HuH-7.5 (cell line): ENCODE results near the gene SUDS3.
A peak's percentile ranks its signal among the peaks of the same experiment; 100 is the strongest.
"Not testable (repeated sequence)": the region's sequence is repeated elsewhere in the genome, so short reads cannot be mapped to it uniquely, and the experiment has no call there.

Experiments
- DNase-seq: peaks from one replicate; pipeline ENCODE4 v3.0.0; 2011; ENCODE audit warnings: low spot score

The SUDS3 gene

GRCh38 chr12:118376089-118377020 is at the start of gene SUDS3:
SUDS3 (plus strand) TSS chr12:118376555; CDS start chr12:118376692, 137 bp downstream.
- peak; percentile 78 for DNase-seq

GRCh38 chr12:118326991-118327390 is 49.4 kb upstream of the SUDS3 start:
- no peak for DNase-seq

GRCh38 chr12:118327391-118327790 is 49.0 kb upstream of the SUDS3 start:
- DNase-seq = no peak

GRCh38 chr12:118328486-118329330 is 47.6 kb upstream of the SUDS3 start:
- no peak for DNase-seq

- DNase-seq = no peak
Measured at GRCh38 chr12:118330421-118331018, 45.8 kb upstream of the SUDS3 start.

GRCh38 chr12:118332511-118332910 is 43.8 kb upstream of the SUDS3 start:
- DNase-seq = peak; percentile 14

- no peak for DNase-seq
Measured at GRCh38 chr12:118334241-118334640, 42.1 kb upstream of the SUDS3 start.

GRCh38 chr12:118334939-118335567 is 41.3 kb upstream of the SUDS3 start:
- no peak for DNase-seq

GRCh38 chr12:118336123-118336522 is 40.2 kb upstream of the SUDS3 start:
- DNase-seq = no peak

- no peak for DNase-seq
Measured at GRCh38 chr12:118337194-118337838, 39.0 kb upstream of the SUDS3 start.

- DNase-seq = no peak
Measured at GRCh38 chr12:118342090-118342489, 34.3 kb upstream of the SUDS3 start.

GRCh38 chr12:118344829-118345228 is 31.5 kb upstream of the SUDS3 start:
- DNase-seq = no peak

- DNase-seq = no peak
Measured at GRCh38 chr12:118345355-118345754, 31.0 kb upstream of the SUDS3 start.

GRCh38 chr12:118346895-118347294 is 29.5 kb upstream of the SUDS3 start:
- DNase-seq = no peak

GRCh38 chr12:118347916-118348315 is 28.4 kb upstream of the SUDS3 start:
- no peak for DNase-seq

- DNase-seq = no peak
Measured at GRCh38 chr12:118350908-118351559, 25.3 kb upstream of the SUDS3 start.

- DNase-seq = no peak
Measured at GRCh38 chr12:118353721-118354120, 22.6 kb upstream of the SUDS3 start.

- not testable (repeated sequence) for DNase-seq
Measured at GRCh38 chr12:118354503-118354902, 21.9 kb upstream of the SUDS3 start.

GRCh38 chr12:118354903-118355302 is 21.5 kb upstream of the SUDS3 start:
- no peak for DNase-seq

GRCh38 chr12:118355843-118356242 is 20.5 kb upstream of the SUDS3 start:
- DNase-seq = no peak

- no peak for DNase-seq
Measured at GRCh38 chr12:118356809-118357256, 19.5 kb upstream of the SUDS3 start.
